H1 (cell line): Measurements from ENCODE around the gene ACBD5. TPM values are rescaled to one million over a fixed set of nuclear protein-coding genes. Genes with fewer than 3 reads are reported as not detected.

Source experiments
- CTBP2 ChIP-seq: IDR thresholded peaks from 2 replicates; pipeline ENCODE4 v1.7.0; 2011; ENCODE audit warnings: borderline replicate concordance, mild to moderate bottlenecking, moderate library complexity, mixed read lengths, low read length; ENCODE audit not compliant: insufficient read depth, insufficient read length
- POLR2A ChIP-seq, 2 experiments: IDR thresholded peaks; 1 replicate in 1 of 2; 2 replicates in 1 of 2; pipeline ENCODE4 v1.6.1; 2011; ENCODE audit warnings: low read depth in 2 of 2, low read length in 2 of 2, mild to moderate bottlenecking in 2 of 2; ENCODE audit errors: control extremely low read depth in 1 of 2
- TAF7 ChIP-seq: optimal IDR thresholded peaks from 2 replicates; pipeline ENCODE3; 2011; ENCODE audit warnings: low read depth, mild to moderate bottlenecking, inconsistent platforms, low read length, moderate library complexity, borderline replicate concordance
- TEAD4 ChIP-seq: IDR thresholded peaks from 2 replicates; pipeline ENCODE4 v1.6.1; 2012; ENCODE audit warnings: low read depth, low read length, inconsistent platforms, mixed read lengths
- polyA plus RNA-seq, 7 experiments: library from polyadenylated mRNA; depleted of rRNA in 3 of 7; stranded (reverse) in 5 of 7; unstranded in 2 of 7; fragments of >200 nt in 5 of 7; fragments of 200-250 nt in 2 of 7; gene quantifications; 1 replicate in 5 of 7; 2 replicates in 1 of 7; 4 replicates in 1 of 7; pipeline versions ENCODE4 v1.2.1 to v1.2.3, GENCODE V29; 2011 to 2013; ENCODE audit warnings: missing spikeins in 2 of 7, mixed read lengths in 2 of 7
- total RNA-seq: library from RNA; stranded (reverse); fragmentation: NEBNext Ultra II Directional; extraction: Animal tissue kit (Norgen Biotek cat#: 25700); gene quantifications from 2 replicates; pipeline ENCODE4 v1.2.1, GENCODE V29; 2021
- TF ChIP-seq, protein P1 (sequence below): IDR thresholded peaks from 2 replicates; pipeline ENCODE4 v1.6.1; 2012; ENCODE audit warnings: inconsistent platforms

The ACBD5 gene
- total and polyA plus RNA-seq, 2 of the 8 experiments (the other 6 are each of a cell fraction or from before 2014, with no cell fraction given): 4.6 to 15.9 TPM

DNA sequence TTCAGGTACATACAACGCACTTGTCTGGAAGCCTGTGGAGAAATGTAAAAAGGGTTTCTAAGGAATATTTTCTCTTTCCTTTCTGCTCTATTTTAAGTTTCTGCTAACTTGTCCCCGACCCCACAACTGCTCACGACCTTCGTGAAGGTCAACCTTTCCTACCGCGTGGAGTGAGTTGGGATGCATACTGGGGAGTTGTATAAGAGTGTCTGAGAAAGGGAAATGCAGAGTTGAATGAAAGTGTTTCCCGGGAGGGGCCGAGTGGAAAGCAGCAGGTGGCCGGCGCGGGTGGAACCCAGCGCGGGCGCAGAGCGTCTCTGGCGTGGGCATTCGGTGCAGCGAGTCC, 17.9 kb upstream of the ACBD5 start (continued):
- TF ChIP-seq, protein P1, sequence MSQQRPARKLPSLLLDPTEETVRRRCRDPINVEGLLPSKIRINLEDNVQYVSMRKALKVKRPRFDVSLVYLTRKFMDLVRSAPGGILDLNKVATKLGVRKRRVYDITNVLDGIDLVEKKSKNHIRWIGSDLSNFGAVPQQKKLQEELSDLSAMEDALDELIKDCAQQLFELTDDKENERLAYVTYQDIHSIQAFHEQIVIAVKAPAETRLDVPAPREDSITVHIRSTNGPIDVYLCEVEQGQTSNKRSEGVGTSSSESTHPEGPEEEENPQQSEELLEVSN: no peak
- TF ChIP-seq CTBP2 (no peak), TEAD4 (no peak), TAF7 (no peak), POLR2A (IDR thresholded peaks at IDR 0.05; ENCODE audit: control extremely low read depth in 1 of 2, low read depth in 2 of 2, low read length in 2 of 2) (no peak)
